Endothelial cell of umbilical vein (primary cell): Measurements from ENCODE around the gene GALNT12. TPM values are rescaled to one million over a fixed set of nuclear protein-coding genes. Genes with fewer than 3 reads are reported as not detected.

ENCODE experiments used
- BruUV-seq: library from RNA; stranded (reverse); fragments of 400-500 nt; replicated peaks from 2 replicates; lab custom pipeline; 2021; lab: Mats Ljungman, UMichigan
- CTCF ChIA-PET: fragments of 300-600, 350-600 bp; sonication (Branson Sonifier 250); formaldehyde crosslinking; loops from one replicate; lab custom pipeline; 2021; ENCODE audit warnings: antibody characterized with exemption, inconsistent platforms; lab: Charles Lee
- POLR2A ChIA-PET: fragments of 300-600, 350-600 bp; sonication (Branson Sonifier 250); formaldehyde crosslinking; loops from one replicate; lab custom pipeline; 2021; ENCODE audit warnings: antibody characterized with exemption, inconsistent platforms; lab: Charles Lee
- DNase-seq: peaks from one replicate; pipeline ENCODE4 v3.0.0-alpha.2; 2011; ENCODE audit warnings: low read depth, low spot score
- FAIRE-seq: peaks from 2 replicates; lab custom pipeline; 2011; peaks lifted over from hg19 to GRCh38; lab: Jason Lieb, UNC
- H2AFZ ChIP-seq: 2 replicates; pipeline ENCODE4 v1.6.0; 2012; ENCODE audit warnings: low read depth, low read length, control low read depth, inconsistent platforms
- H3K27ac ChIP-seq: 2 replicates; pipeline ENCODE4 v1.5.1; 2011; ENCODE audit warnings: low read depth, mild to moderate bottlenecking, control low read depth, low read length, moderate library complexity; ENCODE audit not compliant: insufficient read depth
- H3K27me3 ChIP-seq, 2 experiments: 2 replicates each; pipeline versions ENCODE4 v1.6.0 to v1.6.1; 2011; ENCODE audit warnings: low read length in 2 of 2, mixed read lengths in 1 of 2; ENCODE audit not compliant: control insufficient read depth in 2 of 2, insufficient read depth in 2 of 2
- H3K36me3 ChIP-seq, 2 experiments: 2 replicates in 1 of 2; 3 replicates in 1 of 2; pipeline ENCODE4 v1.5.1; 2011; ENCODE audit warnings: low read length in 2 of 2, mild to moderate bottlenecking in 1 of 2, moderate library complexity in 1 of 2; ENCODE audit not compliant: control insufficient read depth in 2 of 2, insufficient read depth in 2 of 2; ENCODE audit errors: extremely low read depth in 1 of 2
- H3K4me1 ChIP-seq: 3 replicates; pipeline ENCODE4 v1.5.1; 2011; ENCODE audit warnings: mild to moderate bottlenecking, low read length; ENCODE audit not compliant: control insufficient read depth, insufficient read depth; ENCODE audit errors: extremely low read depth
- H3K4me2 ChIP-seq: 2 replicates; pipeline ENCODE4 v1.6.1; 2011; ENCODE audit warnings: low read length, control low read depth, mixed read lengths; ENCODE audit not compliant: insufficient read depth
- H3K4me3 ChIP-seq, 3 experiments: fragments of 200-600 bp in 1 of 3; sonication (generic), shearing (Covaris generic) in 1 of 3; replicated peaks in 1 of 3; 2 replicates each; pipeline ENCODE4 v1.5.1; 2011 to 2016; ENCODE audit warnings: control low read depth in 3 of 3, low read length in 3 of 3, mild to moderate bottlenecking in 2 of 3, inconsistent platforms in 1 of 3, low read depth in 1 of 3, moderate library complexity in 1 of 3; ENCODE audit not compliant: insufficient read depth in 1 of 3
- H3K79me2 ChIP-seq: 2 replicates; pipeline ENCODE4 v1.6.0; 2012; ENCODE audit warnings: low read length, inconsistent platforms; ENCODE audit not compliant: control insufficient read depth, insufficient read depth
- H3K9ac ChIP-seq: replicated peaks from 2 replicates; pipeline ENCODE3; 2011; ENCODE audit warnings: low read length, control low read depth; ENCODE audit not compliant: insufficient read depth; ENCODE audit errors: extremely low read depth
- H3K9me1 ChIP-seq: replicated peaks from 3 replicates; pipeline ENCODE4 v1.6.0; 2011; ENCODE audit warnings: mild to moderate bottlenecking, low read length; ENCODE audit not compliant: control insufficient read depth, insufficient read depth; ENCODE audit errors: extremely low read depth
- H3K9me3 ChIP-seq: replicated peaks from 2 replicates; pipeline ENCODE4 v1.5.1; 2012; ENCODE audit warnings: low read length, inconsistent platforms; ENCODE audit not compliant: control insufficient read depth, insufficient read depth
- H4K20me1 ChIP-seq: replicated peaks from 2 replicates; pipeline ENCODE3; 2011; ENCODE audit warnings: mild to moderate bottlenecking, low read length; ENCODE audit not compliant: control insufficient read depth, insufficient read depth; ENCODE audit errors: extremely low read depth
- FOS ChIP-seq: IDR thresholded peaks from 2 replicates; pipeline ENCODE4 v1.6.1; 2011; ENCODE audit warnings: mild to moderate bottlenecking, low read length, moderate library complexity, borderline replicate concordance; ENCODE audit not compliant: insufficient read depth
- GATA2 ChIP-seq: IDR thresholded peaks from 2 replicates; pipeline ENCODE4 v1.7.0; 2011; ENCODE audit warnings: low read depth, mild to moderate bottlenecking, moderate library complexity, mixed read lengths, low read length; ENCODE audit not compliant: insufficient read length, insufficient read depth
- MYC ChIP-seq: IDR thresholded peaks from one replicate; pipeline ENCODE4 v1.6.1; 2011; ENCODE audit warnings: mild to moderate bottlenecking, low read depth, low read length
- POLR2A ChIP-seq: IDR thresholded peaks from 2 replicates; pipeline ENCODE4 v1.6.1; 2012; ENCODE audit warnings: low read depth, mild to moderate bottlenecking, control low read depth, low read length
- dilution Hi-C: fragments of 300-500 bp; cut with MboI; formaldehyde crosslinking; loops from one replicate; pipeline ENCODE4 v1.15.0; 2019; ENCODE audit warnings: low sequenced_read_pairs; ENCODE audit not compliant: extremely low pct_ligation_motif_present
- intact Hi-C: fragments of 100-400 bp; cut with micrococcal nuclease; formaldehyde crosslinking; loops from one replicate; pipeline ENCODE4 v1.10.0; 2022
- polyA plus RNA-seq, 4 experiments: library from polyadenylated mRNA; depleted of rRNA in 3 of 4; stranded (reverse) in 3 of 4; unstranded in 1 of 4; fragments of >200 nt; gene quantifications; 2 replicates each; pipeline versions ENCODE4 v1.2.1 to v1.2.3, GENCODE V29; 2011 to 2012; ENCODE audit warnings: missing spikeins in 1 of 4
- total RNA-seq: library from RNA; stranded (reverse); gene quantifications from 2 replicates; pipeline ENCODE4 v1.2.3, GENCODE V29; 2021
- TF ChIP-seq, protein P1 (sequence below): IDR thresholded peaks from 2 replicates; pipeline ENCODE4 v1.6.1; 2011; ENCODE audit not compliant: insufficient read depth, insufficient read length
- TF ChIP-seq, protein P2 (sequence below), 2 donors: IDR thresholded peaks; 1 replicate in 1 of 2; 2 replicates in 1 of 2; pipeline ENCODE4 v1.5.1; 2011; ENCODE audit warnings: low read length in 2 of 2, mild to moderate bottlenecking in 2 of 2, moderate library complexity in 2 of 2, control low read depth in 1 of 2, inconsistent platforms in 1 of 2, low read depth in 1 of 2; ENCODE audit not compliant: insufficient read depth in 1 of 2; ENCODE audit errors: extremely low read depth in 1 of 2

The GALNT12 gene
- total and polyA plus RNA-seq, 2 donors (not counting 3 experiments of a cell fraction or from before 2014, with no cell fraction given) = 0.26 to 0.44 TPM

DNA sequence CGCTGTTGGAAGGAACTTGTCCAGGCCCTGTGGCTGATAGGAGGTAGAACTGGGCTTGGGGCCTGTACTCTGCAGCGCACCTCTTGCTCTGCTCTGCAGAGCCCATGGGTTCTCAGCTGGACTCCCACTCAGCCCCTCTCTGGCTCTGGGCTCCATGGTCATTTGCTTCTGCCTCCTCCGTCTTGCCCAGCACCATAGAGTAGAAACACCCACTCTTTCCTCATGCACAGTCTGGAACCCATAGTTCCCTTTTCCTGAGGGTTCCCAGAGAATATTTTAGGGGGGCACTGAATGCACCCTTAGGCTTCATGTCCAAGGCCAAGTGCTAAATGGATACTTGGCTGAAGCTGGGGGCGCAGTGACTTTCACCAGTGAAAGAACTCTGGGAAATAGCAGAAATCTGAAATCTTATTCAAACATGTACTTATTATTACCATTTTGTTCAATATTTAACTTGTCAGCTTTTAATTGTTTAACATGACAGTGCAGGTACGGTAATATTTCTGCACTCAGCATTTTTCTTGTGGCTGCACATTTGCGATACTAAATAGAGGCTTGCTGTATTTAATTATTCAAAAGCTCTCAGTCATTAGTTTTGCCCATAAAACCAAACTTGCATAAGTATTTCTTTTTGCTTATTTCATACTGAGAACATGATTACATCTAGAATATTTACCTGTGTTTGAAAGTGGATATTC lies 31.5 kb downstream of the GALNT12 start:
- dilution Hi-C loops = no loop called here
- FAIRE-seq (no peak), DNase-seq (no peak)
- Histone ChIP-seq H3K4me2 (no peak overlapping the region), H3K9ac (no peak overlapping the region), H3K4me1 (no peaks in the 10 kb centered on the region), H3K79me2 (no peaks in the 10 kb centered on the region), H3K9me3 (no peaks in the 10 kb centered on the region), H3K27ac (no peak overlapping the region), H2AFZ (no peak overlapping the region), H4K20me1 (no peaks in the 10 kb centered on the region), H3K9me1 (no peaks in the 10 kb centered on the region), H3K27me3 (no peaks in the 10 kb centered on the region), H3K36me3 (no peaks in the 10 kb centered on the region), H3K4me3 (no peak overlapping the region)
- BruUV-seq = no TSS peak
- ChIA-PET POLR2A (no interaction called here), CTCF (interaction anchor here (4.6 kb wide), 1 partner anchor 9 kb away, joined by 26 read pairs; no protein-coding TSS in a partner anchor)
- TF ChIP-seq POLR2A (no peak), MYC (no peak), FOS (no peak), GATA2 (no peak)
- TF ChIP-seq, protein P1, sequence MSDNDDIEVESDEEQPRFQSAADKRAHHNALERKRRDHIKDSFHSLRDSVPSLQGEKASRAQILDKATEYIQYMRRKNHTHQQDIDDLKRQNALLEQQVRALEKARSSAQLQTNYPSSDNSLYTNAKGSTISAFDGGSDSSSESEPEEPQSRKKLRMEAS = no peak
- TF ChIP-seq, protein P2, sequence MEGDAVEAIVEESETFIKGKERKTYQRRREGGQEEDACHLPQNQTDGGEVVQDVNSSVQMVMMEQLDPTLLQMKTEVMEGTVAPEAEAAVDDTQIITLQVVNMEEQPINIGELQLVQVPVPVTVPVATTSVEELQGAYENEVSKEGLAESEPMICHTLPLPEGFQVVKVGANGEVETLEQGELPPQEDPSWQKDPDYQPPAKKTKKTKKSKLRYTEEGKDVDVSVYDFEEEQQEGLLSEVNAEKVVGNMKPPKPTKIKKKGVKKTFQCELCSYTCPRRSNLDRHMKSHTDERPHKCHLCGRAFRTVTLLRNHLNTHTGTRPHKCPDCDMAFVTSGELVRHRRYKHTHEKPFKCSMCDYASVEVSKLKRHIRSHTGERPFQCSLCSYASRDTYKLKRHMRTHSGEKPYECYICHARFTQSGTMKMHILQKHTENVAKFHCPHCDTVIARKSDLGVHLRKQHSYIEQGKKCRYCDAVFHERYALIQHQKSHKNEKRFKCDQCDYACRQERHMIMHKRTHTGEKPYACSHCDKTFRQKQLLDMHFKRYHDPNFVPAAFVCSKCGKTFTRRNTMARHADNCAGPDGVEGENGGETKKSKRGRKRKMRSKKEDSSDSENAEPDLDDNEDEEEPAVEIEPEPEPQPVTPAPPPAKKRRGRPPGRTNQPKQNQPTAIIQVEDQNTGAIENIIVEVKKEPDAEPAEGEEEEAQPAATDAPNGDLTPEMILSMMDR (IDR thresholded peaks at IDR 0.05; ENCODE audit: extremely low read depth in 1 of 2, insufficient read depth in 1 of 2, low read depth in 1 of 2, low read length in 2 of 2) = no peak
- intact Hi-C loops = no loop called here
